Bronchial epithelial cell (primary cell): ENCODE measurements around the gene OR51V1. TPM values are rescaled to one million over a fixed set of nuclear protein-coding genes. Genes with fewer than 3 reads are reported as not detected.

Experiments
- DNase-seq: peaks from one replicate; pipeline ENCODE4 v3.0.0-alpha.2; 2010; ENCODE audit warnings: low read depth
- FAIRE-seq: peaks from 2 replicates; lab custom pipeline; 2011; peaks lifted over from hg19 to GRCh38; lab: Jason Lieb, UNC
- H3K27me3 ChIP-seq: 2 replicates; pipeline ENCODE4 v1.5.1; 2011; ENCODE audit warnings: low read length; ENCODE audit not compliant: control insufficient read depth, insufficient read depth
- H3K36me3 ChIP-seq: 2 replicates; pipeline ENCODE4 v1.5.1; 2011; ENCODE audit warnings: low read length; ENCODE audit not compliant: control insufficient read depth, insufficient read depth
- H3K4me3 ChIP-seq: 2 replicates; pipeline ENCODE4 v1.5.1; 2011; ENCODE audit warnings: mild to moderate bottlenecking, low read depth, low read length, control low read depth
- CTCF ChIP-seq: IDR thresholded peaks from 2 replicates; pipeline ENCODE4 v1.5.1; 2011; ENCODE audit warnings: mild to moderate bottlenecking, moderate library complexity, low read length, control low read depth, inconsistent platforms; ENCODE audit not compliant: insufficient read depth, severe bottlenecking
- total RNA-seq: library from RNA; depleted of rRNA; stranded (reverse); fragments of >200 nt; gene quantifications from 2 replicates; pipeline ENCODE4 v1.2.1, GENCODE V29; 2014

The OR51V1 gene
- total RNA-seq, 1 donor from 2014 or later: not detected

GRCh38 chr11:5243816-5244180 lies 43.3 kb upstream of the OR51V1 start:
- Histone ChIP-seq H3K27me3 (no peaks in the 10 kb centered on the region), H3K36me3 (no peaks in the 10 kb centered on the region), H3K4me3 (no peak overlapping the region)
- DNase-seq (no peak), FAIRE-seq (peak; percentile 13)
- no peak for TF ChIP-seq CTCF

GRCh38 chr11:5242933-5243815 lies 42.7 kb upstream of the OR51V1 start:
- Histone ChIP-seq H3K36me3 (no peaks in the 10 kb centered on the region), H3K4me3 (no peak overlapping the region), H3K27me3 (no peaks in the 10 kb centered on the region)
- no peak for TF ChIP-seq CTCF
- FAIRE-seq: no peak
- peak; percentile 40 for DNase-seq

- no peaks in the 10 kb centered on the region for H3K36me3 ChIP-seq
- no peak for FAIRE-seq
- no peak for TF ChIP-seq CTCF
- DNase-seq: no peak
- no peak overlapping the region for H3K4me3 ChIP-seq
- H3K27me3 ChIP-seq: no peaks in the 10 kb centered on the region
Measured at GRCh38 chr11:5242208-5242607, 41.7 kb upstream of the OR51V1 start.

GRCh38 chr11:5241458-5241857 lies 41.0 kb upstream of the OR51V1 start:
- Histone ChIP-seq H3K4me3 (no peak overlapping the region), H3K27me3 (no peaks in the 10 kb centered on the region), H3K36me3 (no peaks in the 10 kb centered on the region)
- no peak for TF ChIP-seq CTCF
- no peak for DNase-seq
- no peak for FAIRE-seq

- DNase-seq (no peak), FAIRE-seq (no peak)
- no peaks in the 10 kb centered on the region for H3K36me3 ChIP-seq
- H3K27me3 ChIP-seq: no peaks in the 10 kb centered on the region
- no peak overlapping the region for H3K4me3 ChIP-seq
- no peak for TF ChIP-seq CTCF
Measured at GRCh38 chr11:5240458-5240857, 40.0 kb upstream of the OR51V1 start.
